VCaP (cell line): ENCODE results near the gene CDK10.

Source experiments
- H3K27ac ChIP-seq: fragments of 450-650 bp; 2 replicates; pipeline ENCODE4 v1.5.1; 2017
- TF ChIP-seq, protein P1 (sequence below): fragments of 450-650 bp; conservative IDR thresholded peaks from 2 replicates; pipeline ENCODE4 v1.5.1; 2017; ENCODE audit warnings: mild to moderate bottlenecking, moderate library complexity

The CDK10 gene

DNA sequence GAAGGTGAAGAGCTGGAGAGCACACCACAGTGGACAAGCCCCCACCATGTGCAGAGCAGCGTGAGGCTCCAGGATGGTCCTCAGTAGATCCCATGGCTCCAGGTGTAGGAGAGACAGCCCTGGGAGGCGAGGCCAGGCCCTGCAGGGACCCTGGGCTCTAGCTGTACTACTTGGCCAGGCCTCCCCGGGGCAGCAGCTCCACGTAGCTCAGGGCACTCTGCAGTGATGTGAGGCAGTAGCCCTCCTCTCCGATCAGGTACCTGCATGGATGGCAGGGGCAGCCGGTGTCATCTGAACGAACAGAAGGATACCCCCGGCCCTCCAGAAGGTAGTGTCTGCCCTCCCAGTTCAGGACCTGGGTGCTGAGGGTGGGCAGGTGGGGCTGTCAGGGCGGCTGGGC, 21.2 kb downstream of the CDK10 start:
- H3K27ac ChIP-seq: no peak overlapping the region
- TF ChIP-seq, protein P1, sequence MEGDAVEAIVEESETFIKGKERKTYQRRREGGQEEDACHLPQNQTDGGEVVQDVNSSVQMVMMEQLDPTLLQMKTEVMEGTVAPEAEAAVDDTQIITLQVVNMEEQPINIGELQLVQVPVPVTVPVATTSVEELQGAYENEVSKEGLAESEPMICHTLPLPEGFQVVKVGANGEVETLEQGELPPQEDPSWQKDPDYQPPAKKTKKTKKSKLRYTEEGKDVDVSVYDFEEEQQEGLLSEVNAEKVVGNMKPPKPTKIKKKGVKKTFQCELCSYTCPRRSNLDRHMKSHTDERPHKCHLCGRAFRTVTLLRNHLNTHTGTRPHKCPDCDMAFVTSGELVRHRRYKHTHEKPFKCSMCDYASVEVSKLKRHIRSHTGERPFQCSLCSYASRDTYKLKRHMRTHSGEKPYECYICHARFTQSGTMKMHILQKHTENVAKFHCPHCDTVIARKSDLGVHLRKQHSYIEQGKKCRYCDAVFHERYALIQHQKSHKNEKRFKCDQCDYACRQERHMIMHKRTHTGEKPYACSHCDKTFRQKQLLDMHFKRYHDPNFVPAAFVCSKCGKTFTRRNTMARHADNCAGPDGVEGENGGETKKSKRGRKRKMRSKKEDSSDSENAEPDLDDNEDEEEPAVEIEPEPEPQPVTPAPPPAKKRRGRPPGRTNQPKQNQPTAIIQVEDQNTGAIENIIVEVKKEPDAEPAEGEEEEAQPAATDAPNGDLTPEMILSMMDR: no peak

DNA sequence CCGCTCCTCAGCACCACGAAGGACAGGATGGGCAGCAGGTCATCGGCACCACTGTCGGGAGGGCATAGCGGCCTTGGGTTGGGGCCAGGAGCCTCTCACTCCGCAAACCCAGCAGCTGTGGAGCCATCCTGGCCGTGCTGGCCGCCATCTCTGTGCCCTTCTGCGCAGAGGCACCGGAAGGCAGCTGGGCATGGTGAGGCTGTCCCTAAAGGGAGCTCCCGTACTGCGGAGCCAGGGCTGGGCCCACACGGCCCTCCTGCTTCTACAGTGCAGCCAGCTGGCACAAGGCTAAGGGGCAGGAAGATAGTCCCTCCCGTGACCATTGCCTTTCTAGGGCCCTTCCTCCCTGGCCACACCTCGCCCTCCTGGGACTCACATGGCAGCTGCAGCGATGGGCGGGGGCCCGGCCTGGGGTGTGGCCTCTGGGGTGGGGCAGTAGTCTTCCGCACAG, 22.0 kb downstream of the CDK10 start:
- H3K27ac ChIP-seq: no peak overlapping the region
- TF ChIP-seq, protein P1: no peak

DNA sequence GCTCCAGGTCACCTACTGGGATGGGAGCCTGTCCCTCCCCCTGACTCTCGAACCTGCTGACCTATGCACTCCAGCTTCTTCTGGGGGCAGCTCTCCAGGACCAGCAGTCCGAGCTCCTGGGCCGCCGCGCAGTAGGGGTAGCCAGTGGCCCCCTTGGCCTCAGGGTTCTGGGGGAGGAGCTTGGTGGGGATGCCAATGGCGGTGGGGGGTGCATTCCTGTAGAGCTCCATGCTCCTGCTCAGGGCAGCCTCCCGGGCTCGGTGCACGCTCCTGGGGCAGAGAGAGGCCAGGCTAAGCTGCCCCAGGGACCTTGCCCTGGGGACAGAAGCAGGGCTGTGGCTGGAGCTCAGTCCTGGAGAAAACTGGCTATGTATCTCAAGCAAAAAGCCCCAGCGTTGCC, 22.7 kb downstream of the CDK10 start:
- TF ChIP-seq, protein P1: no peak
- no peak overlapping the region for H3K27ac ChIP-seq

DNA sequence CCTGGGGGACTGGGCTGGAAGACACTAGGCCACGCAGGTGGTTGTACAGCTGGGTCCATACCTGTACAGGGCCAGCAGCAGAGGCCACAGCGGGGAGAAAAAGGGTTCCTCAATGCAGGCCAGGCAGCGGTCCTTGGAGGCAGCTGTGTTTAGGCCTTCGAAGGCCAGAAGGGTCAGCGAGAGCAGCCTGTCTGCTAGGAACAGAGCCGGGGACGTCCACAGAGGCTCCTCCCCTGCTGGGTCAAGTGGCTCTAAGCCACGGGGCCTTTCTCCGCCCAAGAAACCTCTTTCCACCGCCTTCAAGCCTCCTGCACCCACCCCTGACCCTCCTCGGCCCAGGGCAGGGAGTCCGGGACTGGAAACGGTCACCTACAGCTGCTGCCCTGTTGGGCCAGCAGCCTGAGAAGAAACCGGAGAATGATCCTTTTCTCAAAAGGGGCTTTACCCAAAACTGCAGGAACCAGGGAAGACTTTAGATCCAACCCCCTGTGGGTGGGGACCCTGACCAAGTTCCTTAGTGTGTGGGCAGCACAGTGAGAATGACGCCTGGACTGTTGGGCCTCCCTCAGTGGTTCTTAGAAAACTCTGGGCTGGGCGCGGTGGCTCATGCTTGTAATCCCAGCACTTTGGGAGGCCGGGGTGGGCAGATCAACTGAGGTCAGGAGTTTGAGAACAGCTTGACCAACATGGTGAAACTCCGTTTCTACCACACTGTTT, 23.4 kb downstream of the CDK10 start:
- TF ChIP-seq, protein P1: no peak
- no peak overlapping the region for H3K27ac ChIP-seq

DNA sequence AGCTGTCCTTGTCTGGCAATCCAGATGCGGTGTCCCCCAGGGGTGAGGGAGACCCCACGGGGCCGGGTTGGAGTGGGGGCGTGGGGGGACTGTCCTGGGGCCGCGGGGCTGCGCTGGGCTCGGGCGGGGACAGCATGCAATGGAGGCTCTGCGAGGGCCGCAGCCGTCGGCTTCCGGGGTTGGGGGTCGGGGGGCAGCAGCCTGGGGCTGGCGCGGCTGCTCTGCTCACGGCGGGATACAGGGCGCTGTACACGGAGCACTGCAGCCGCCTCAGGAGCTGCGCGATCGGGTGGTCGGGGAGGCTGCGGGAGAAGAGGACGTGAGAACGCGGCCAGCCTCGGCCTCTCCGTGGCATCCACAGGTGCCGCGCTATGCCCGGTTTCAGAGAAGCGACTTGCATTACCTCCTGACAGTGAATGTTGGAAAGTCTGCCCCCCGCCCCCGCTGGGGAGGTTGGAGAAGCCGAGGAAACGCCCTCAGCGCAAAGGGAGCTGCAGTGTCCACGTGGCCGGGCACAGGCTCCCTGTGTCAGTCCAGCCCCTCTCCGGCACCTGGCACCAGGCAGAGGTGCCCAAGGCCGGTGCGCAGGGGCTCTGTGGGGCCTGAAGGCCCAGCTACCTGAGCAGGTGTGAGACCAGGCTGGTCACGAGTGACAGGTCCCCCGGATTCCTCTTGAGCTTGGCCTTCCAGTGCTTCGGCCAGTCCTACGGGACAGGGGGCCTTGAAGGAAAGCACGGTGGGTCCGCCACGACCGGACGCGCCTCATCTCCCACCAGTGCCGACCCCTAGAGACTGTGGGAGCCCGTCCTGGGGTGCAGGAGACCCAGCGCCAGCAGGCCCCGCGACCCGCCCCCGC, 24.4 kb downstream of the CDK10 start:
- TF ChIP-seq, protein P1: no peak
- H3K27ac ChIP-seq: no peak overlapping the region

DNA sequence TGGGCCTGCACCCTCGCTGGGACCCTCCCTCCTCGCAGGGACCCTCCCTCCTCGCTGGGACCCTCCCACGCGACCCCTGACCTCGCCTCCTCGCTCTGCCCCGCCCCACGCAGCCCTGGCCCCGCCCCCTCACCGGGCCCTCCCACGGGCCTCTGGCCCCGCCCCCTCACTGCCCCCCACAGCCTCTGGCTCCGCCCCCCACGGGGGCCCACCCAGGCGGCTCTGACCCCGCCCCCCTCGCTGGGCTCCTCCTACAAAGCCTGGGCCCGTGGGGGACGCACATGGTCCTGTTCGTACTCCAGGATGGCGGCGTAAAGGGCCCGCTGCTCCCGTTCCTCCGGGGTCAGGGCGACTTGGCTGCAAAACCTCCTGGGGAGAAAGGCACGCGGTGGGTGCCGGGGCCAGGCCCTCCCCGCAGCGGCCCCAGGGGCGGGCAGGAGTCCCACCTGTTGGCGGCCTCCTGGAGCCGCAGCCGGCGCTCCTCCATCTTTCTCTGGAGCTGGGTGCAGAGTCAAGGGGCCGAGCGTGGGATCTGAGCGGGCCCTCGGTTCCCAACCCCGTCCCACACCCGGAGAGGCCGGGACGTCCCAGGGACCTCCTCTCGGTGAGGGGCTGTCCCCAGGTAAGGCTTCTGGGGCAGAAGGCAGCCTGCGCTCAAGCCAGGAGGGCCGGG, 25.2 kb downstream of the CDK10 start:
- H3K27ac ChIP-seq: peak overlapping the region; percentile 57; the same call in 1 of the 2 replicates
- TF ChIP-seq, protein P1: no peak

DNA sequence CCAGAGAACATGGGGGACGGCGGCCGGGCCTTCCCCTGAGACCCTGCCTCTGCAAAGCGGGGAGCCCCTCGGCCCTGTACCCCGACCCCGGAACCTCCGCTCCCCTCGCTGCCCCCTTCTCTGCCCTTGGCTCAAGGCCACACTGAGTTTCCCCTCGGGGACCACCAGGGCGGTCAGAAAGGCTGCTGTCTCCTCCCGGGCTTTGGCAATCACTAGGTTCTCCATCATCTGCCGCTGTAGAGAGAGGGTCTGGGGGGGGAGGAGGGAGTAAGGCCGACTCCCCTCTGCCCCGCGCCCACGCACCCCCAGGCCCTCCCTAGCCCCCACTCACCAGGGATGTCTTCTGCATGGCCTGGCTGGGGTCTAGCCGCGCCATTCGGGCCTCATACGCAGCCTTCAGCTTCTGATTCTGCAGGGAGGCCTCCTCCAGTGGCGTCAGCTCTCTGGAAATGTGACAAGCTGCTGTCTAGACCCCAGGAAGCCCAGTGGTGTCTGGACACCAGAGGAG, 25.8 kb downstream of the CDK10 start:
- H3K27ac ChIP-seq: peak overlapping the region; percentile 57; the same call in 1 of the 2 replicates
- TF ChIP-seq, protein P1: no peak
